ENCODE results near the gene OPRD1.
"Not testable (repeated sequence)": the region's sequence is repeated elsewhere in the genome, so short reads cannot be mapped to it uniquely, and the experiment has no call there.

DNA sequence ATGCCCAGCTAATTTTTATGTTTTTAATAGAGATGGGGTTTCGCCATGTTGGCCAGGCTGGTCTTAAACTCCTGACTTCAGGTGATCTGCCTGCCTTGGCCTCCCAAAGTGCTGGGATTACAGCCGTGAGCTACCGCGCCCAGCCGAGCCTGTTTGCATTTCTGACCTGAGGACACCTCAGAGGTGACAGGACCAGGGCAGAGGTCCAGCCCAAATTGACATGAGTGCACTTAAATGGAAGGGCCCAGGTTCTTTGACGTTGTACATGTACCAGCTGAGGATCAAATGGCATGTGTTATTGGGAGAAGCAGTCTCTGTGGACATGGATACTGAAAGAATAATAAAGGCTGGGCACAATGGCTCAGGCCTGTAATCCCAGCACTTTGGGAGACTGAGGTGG is 35.2 kb downstream of the OPRD1 start:
- not testable (repeated sequence) for TF ChIP-seq POLR2A, CTCF (IDR thresholded peaks at IDR 0.05)
